Measurements from ENCODE around the gene TUBGCP3.

Gene TUBGCP3

GRCh38 chr13:112464720-112465119 is 123.2 kb downstream of the TUBGCP3 start:
- H3K27ac ChIP-seq (ENCODE audit: low read depth, low read length): no peak overlapping the region
- H3K4me1 ChIP-seq (ENCODE audit: control insufficient read depth, insufficient read depth, low read length, unreplicated experiment): no peaks in the 10 kb centered on the region
- H3K27me3 ChIP-seq (ENCODE audit: insufficient read depth, low read length): peaks cover 13% of the 10 kb centered on the region; the same call in 1 of the 2 replicates
- H3K4me3 ChIP-seq (ENCODE audit: low read depth, low read length): no peak overlapping the region
- H3K36me3 ChIP-seq (ENCODE audit: insufficient read depth, low read length): no peaks in the 10 kb centered on the region
- H2AFZ ChIP-seq (ENCODE audit: low read length, unreplicated experiment): no peak overlapping the region
- H3K79me2 ChIP-seq (ENCODE audit: control insufficient read depth, insufficient read depth, low read length, unreplicated experiment): no peaks in the 10 kb centered on the region

- H3K27ac ChIP-seq (ENCODE audit: low read depth, low read length): no peak overlapping the region
- no peaks in the 10 kb centered on the region for H3K4me1 ChIP-seq (ENCODE audit: control insufficient read depth, insufficient read depth, low read length, unreplicated experiment)
- H3K36me3 ChIP-seq (ENCODE audit: insufficient read depth, low read length): no peaks in the 10 kb centered on the region
- peaks cover 17% of the 10 kb centered on the region; the same call in 1 of the 2 replicates for H3K27me3 ChIP-seq (ENCODE audit: insufficient read depth, low read length)
- no peaks in the 10 kb centered on the region for H3K79me2 ChIP-seq (ENCODE audit: control insufficient read depth, insufficient read depth, low read length, unreplicated experiment)
- H2AFZ ChIP-seq (ENCODE audit: low read length, unreplicated experiment): no peak overlapping the region
- no peak overlapping the region for H3K4me3 ChIP-seq (ENCODE audit: low read depth, low read length)
Measured at GRCh38 chr13:112462408-112462807, 125.5 kb downstream of the TUBGCP3 start.

GRCh38 chr13:112457485-112457884 is 130.5 kb downstream of the TUBGCP3 start:
- H3K79me2 ChIP-seq (ENCODE audit: control insufficient read depth, insufficient read depth, low read length, unreplicated experiment): no peaks in the 10 kb centered on the region
- H3K36me3 ChIP-seq (ENCODE audit: insufficient read depth, low read length): no peaks in the 10 kb centered on the region

GRCh38 chr13:112457081-112457480 is 130.9 kb downstream of the TUBGCP3 start:
- Histone ChIP-seq H3K27ac (ENCODE audit: low read depth, low read length) (no peak overlapping the region), H2AFZ (ENCODE audit: low read length, unreplicated experiment) (no peak overlapping the region), H3K36me3 (ENCODE audit: insufficient read depth, low read length) (no peaks in the 10 kb centered on the region), H3K4me3 (ENCODE audit: low read depth, low read length) (no peak overlapping the region), H3K4me1 (ENCODE audit: control insufficient read depth, insufficient read depth, low read length, unreplicated experiment) (no peaks in the 10 kb centered on the region), H3K27me3 (ENCODE audit: insufficient read depth, low read length) (peaks cover 19% of the 10 kb centered on the region; the same call in 1 of the 2 replicates), H3K79me2 (ENCODE audit: control insufficient read depth, insufficient read depth, low read length, unreplicated experiment) (no peaks in the 10 kb centered on the region)

More at GRCh38 chr13:112457485-112457884, 130.5 kb downstream of the TUBGCP3 start:
- Histone ChIP-seq H3K4me3 (ENCODE audit: low read depth, low read length) (no peak overlapping the region), H3K27ac (ENCODE audit: low read depth, low read length) (no peak overlapping the region), H2AFZ (ENCODE audit: low read length, unreplicated experiment) (no peak overlapping the region), H3K27me3 (ENCODE audit: insufficient read depth, low read length) (peaks cover 19% of the 10 kb centered on the region; the same call in 1 of the 2 replicates), H3K4me1 (ENCODE audit: control insufficient read depth, insufficient read depth, low read length, unreplicated experiment) (no peaks in the 10 kb centered on the region)

GRCh38 chr13:112456138-112457056 is 131.6 kb downstream of the TUBGCP3 start:
- Histone ChIP-seq H3K36me3 (ENCODE audit: insufficient read depth, low read length) (no peaks in the 10 kb centered on the region), H2AFZ (ENCODE audit: low read length, unreplicated experiment) (no peak overlapping the region), H3K4me1 (ENCODE audit: control insufficient read depth, insufficient read depth, low read length, unreplicated experiment) (no peaks in the 10 kb centered on the region), H3K4me3 (ENCODE audit: low read depth, low read length) (no peak overlapping the region), H3K27ac (ENCODE audit: low read depth, low read length) (no peak overlapping the region), H3K79me2 (ENCODE audit: control insufficient read depth, insufficient read depth, low read length, unreplicated experiment) (no peaks in the 10 kb centered on the region), H3K27me3 (ENCODE audit: insufficient read depth, low read length) (peaks cover 19% of the 10 kb centered on the region; the same call in 1 of the 2 replicates)

GRCh38 chr13:112455476-112456059 is 132.4 kb downstream of the TUBGCP3 start:
- no peak overlapping the region for H3K4me3 ChIP-seq (ENCODE audit: low read depth, low read length)
- no peaks in the 10 kb centered on the region for H3K79me2 ChIP-seq (ENCODE audit: control insufficient read depth, insufficient read depth, low read length, unreplicated experiment)
- peaks cover 24% of the 10 kb centered on the region; the same call in 1 of the 2 replicates for H3K27me3 ChIP-seq (ENCODE audit: insufficient read depth, low read length)
- H3K27ac ChIP-seq (ENCODE audit: low read depth, low read length): no peak overlapping the region
- no peaks in the 10 kb centered on the region for H3K4me1 ChIP-seq (ENCODE audit: control insufficient read depth, insufficient read depth, low read length, unreplicated experiment)
- H2AFZ ChIP-seq (ENCODE audit: low read length, unreplicated experiment): no peak overlapping the region
- no peaks in the 10 kb centered on the region for H3K36me3 ChIP-seq (ENCODE audit: insufficient read depth, low read length)

- no peak overlapping the region for H2AFZ ChIP-seq (ENCODE audit: low read length, unreplicated experiment)
- no peaks in the 10 kb centered on the region for H3K4me1 ChIP-seq (ENCODE audit: control insufficient read depth, insufficient read depth, low read length, unreplicated experiment)
- H3K79me2 ChIP-seq (ENCODE audit: control insufficient read depth, insufficient read depth, low read length, unreplicated experiment): no peaks in the 10 kb centered on the region
- no peak overlapping the region for H3K4me3 ChIP-seq (ENCODE audit: low read depth, low read length)
- H3K27me3 ChIP-seq (ENCODE audit: insufficient read depth, low read length): peaks cover 17% of the 10 kb centered on the region; the same call in 1 of the 2 replicates
- no peak overlapping the region for H3K27ac ChIP-seq (ENCODE audit: low read depth, low read length)
- H3K36me3 ChIP-seq (ENCODE audit: insufficient read depth, low read length): no peaks in the 10 kb centered on the region
Measured at GRCh38 chr13:112454648-112455334, 133.2 kb downstream of the TUBGCP3 start.

- no peak overlapping the region for H3K4me3 ChIP-seq (ENCODE audit: low read depth, low read length)
- H3K79me2 ChIP-seq (ENCODE audit: control insufficient read depth, insufficient read depth, low read length, unreplicated experiment): no peaks in the 10 kb centered on the region
- H2AFZ ChIP-seq (ENCODE audit: low read length, unreplicated experiment): no peak overlapping the region
- 0 out of 2 replicates have a peak, but pooled peaks cover 12% of the 10 kb centered on the region for H3K27me3 ChIP-seq (ENCODE audit: insufficient read depth, low read length)
- no peak overlapping the region for H3K27ac ChIP-seq (ENCODE audit: low read depth, low read length)
- H3K4me1 ChIP-seq (ENCODE audit: control insufficient read depth, insufficient read depth, low read length, unreplicated experiment): no peaks in the 10 kb centered on the region
- no peaks in the 10 kb centered on the region for H3K36me3 ChIP-seq (ENCODE audit: insufficient read depth, low read length)
Measured at GRCh38 chr13:112453874-112454647, 133.9 kb downstream of the TUBGCP3 start.

- H3K36me3 ChIP-seq (ENCODE audit: insufficient read depth, low read length): no peaks in the 10 kb centered on the region
- H3K27me3 ChIP-seq (ENCODE audit: insufficient read depth, low read length): 0 out of 2 replicates have a peak, but pooled peaks cover 12% of the 10 kb centered on the region
- H3K4me1 ChIP-seq (ENCODE audit: control insufficient read depth, insufficient read depth, low read length, unreplicated experiment): no peaks in the 10 kb centered on the region
- no peak overlapping the region for H3K4me3 ChIP-seq (ENCODE audit: low read depth, low read length)
- no peak overlapping the region for H3K27ac ChIP-seq (ENCODE audit: low read depth, low read length)
- H3K79me2 ChIP-seq (ENCODE audit: control insufficient read depth, insufficient read depth, low read length, unreplicated experiment): no peaks in the 10 kb centered on the region
- no peak overlapping the region for H2AFZ ChIP-seq (ENCODE audit: low read length, unreplicated experiment)
Measured at GRCh38 chr13:112453207-112453829, 134.6 kb downstream of the TUBGCP3 start.
